AG04449 (cell line): ENCODE measurements around the gene NFIA.

Experiments
- CTCF ChIA-PET: fragments of 350-600 bp; formaldehyde crosslinking; extraction: SDS; loops from one replicate; lab custom pipeline; 2021; ENCODE audit warnings: antibody characterized with exemption; lab: Yijun Ruan, JAX
- POLR2A ChIA-PET: fragments of 400-600, 350-600 bp; formaldehyde crosslinking; extraction: SDS; loops from one replicate; lab custom pipeline; 2020; ENCODE audit warnings: antibody characterized with exemption, inconsistent platforms; lab: Yijun Ruan, JAX
- DNase-seq: peaks from one replicate; pipeline ENCODE4 v3.0.0-alpha.2; 2010; ENCODE audit warnings: low read depth, low spot score
- H3K4me3 ChIP-seq: 2 replicates; pipeline ENCODE4 v1.5.1; 2011; ENCODE audit warnings: low read depth, mild to moderate bottlenecking, control low read depth, low read length
- CTCF ChIP-seq: IDR thresholded peaks from one replicate; pipeline ENCODE4 v1.5.1; 2011; ENCODE audit warnings: mild to moderate bottlenecking, moderate library complexity, low read length, control low read depth, inconsistent platforms; ENCODE audit not compliant: insufficient read depth; ENCODE audit errors: missing control alignments

The NFIA gene

GRCh38 chr1:61266738-61267137 is 184.4 kb downstream of the NFIA start:
- POLR2A ChIA-PET = no interaction called here

GRCh38 chr1:61268546-61269240 is 186.3 kb downstream of the NFIA start:
- no peak overlapping the region for H3K4me3 ChIP-seq
- POLR2A ChIA-PET = no interaction called here
- no peak for DNase-seq
- CTCF ChIA-PET = no interaction called here
- TF ChIP-seq CTCF = no peak

More at GRCh38 chr1:61266738-61267137, 184.4 kb downstream of the NFIA start:
- no peak for DNase-seq
- no peak for TF ChIP-seq CTCF
- no peak overlapping the region for H3K4me3 ChIP-seq
- CTCF ChIA-PET = interaction anchor here (1.0 to 1.6 kb wide), 2 partner anchors 18 to 186 kb away, joined by 3 to 4 read pairs; no protein-coding TSS in a partner anchor

GRCh38 chr1:61269602-61270001 is 187.2 kb downstream of the NFIA start:
- no peak overlapping the region for H3K4me3 ChIP-seq
- ChIA-PET CTCF (no interaction called here), POLR2A (interaction anchor here (0.6 kb wide), 1 partner anchor 245 kb away, joined by 4 read pairs; no protein-coding TSS in a partner anchor)
- TF ChIP-seq CTCF = no peak
- no peak for DNase-seq

GRCh38 chr1:61270107-61270506 is 187.7 kb downstream of the NFIA start:
- POLR2A ChIA-PET = no interaction called here
- DNase-seq = no peak
- CTCF ChIA-PET = no interaction called here
- H3K4me3 ChIP-seq = no peak overlapping the region
- no peak for TF ChIP-seq CTCF

- no peak overlapping the region for H3K4me3 ChIP-seq
- TF ChIP-seq CTCF = no peak
- ChIA-PET POLR2A (no interaction called here), CTCF (no interaction called here)
- no peak for DNase-seq
Observed at GRCh38 chr1:61270761-61271411, 188.5 kb downstream of the NFIA start.

GRCh38 chr1:61271412-61271789 is 189.0 kb downstream of the NFIA start:
- TF ChIP-seq CTCF = no peak
- no peak for DNase-seq
- no peak overlapping the region for H3K4me3 ChIP-seq
- POLR2A ChIA-PET = no interaction called here
- CTCF ChIA-PET = no interaction called here
